Body of pancreas (tissue), 4 donors: Measurements from ENCODE around the gene CGAS.
"Not testable (repeated sequence)": the region's sequence is repeated elsewhere in the genome, so short reads cannot be mapped to it uniquely, and the experiment has no call there.

Source experiments
- CTCF ChIP-seq, 7 experiments: fragments of 450-650 bp in 4 of 7; fragments of 200-600 bp in 3 of 7; sonication (generic) in 3 of 7; IDR thresholded peaks; one replicate each; pipeline ENCODE4 v1.5.1; 2016 to 2019; ENCODE audit warnings: antibody characterized with exemption in 7 of 7
- POLR2A ChIP-seq, 3 donors: fragments of 450-650 bp; IDR thresholded peaks; one replicate each; pipeline ENCODE4 v1.6.1; 2016; ENCODE audit warnings: antibody characterized with exemption in 3 of 3, mild to moderate bottlenecking in 2 of 3

GRCh38 chr6:73381531-73381930 lies 70.6 kb downstream of the CGAS start:
- TF ChIP-seq CTCF, POLR2A (IDR thresholded peaks at IDR 0.05): not testable (repeated sequence)
